ENCODE data around the gene PARVB.

- no peak for TF ChIP-seq ZNF274 (IDR thresholded peaks at IDR 0.05; ENCODE audit: low read depth, low read length)
- no peak for TF ChIP-seq YY1 (IDR thresholded peaks at IDR 0.05; ENCODE audit: insufficient read depth, insufficient read length)
- TF ChIP-seq SUZ12 (IDR thresholded peaks at IDR 0.05; ENCODE audit: extremely low read depth, insufficient read depth, insufficient read length), result no peak
These were observed 11.9 kb upstream of the PARVB start for GRCh38 chr22:44012162-44012561.

All from NT2/D1 (cell line).